HFFc6 (cell line): ENCODE results near the gene ETHE1. TPM values are rescaled to one million over a fixed set of nuclear protein-coding genes. Genes with fewer than 3 reads are reported as not detected.
A peak's percentile ranks its signal among the peaks of the same experiment; 100 is the strongest.

Experiments used
- DNase-seq: peaks from one replicate; pipeline ENCODE4 v3.0.0-alpha.2; 2018
- H3K27ac Mint-ChIP-seq: 2 replicates; pipeline ENCODE4 v1.8.0; 2020; ENCODE audit warnings: mild to moderate bottlenecking, mixed read lengths
- H3K27me3 Mint-ChIP-seq: 2 replicates; pipeline ENCODE4 v1.8.0; 2021; ENCODE audit warnings: mild to moderate bottlenecking, moderate library complexity, mixed read lengths; ENCODE audit not compliant: insufficient read depth
- H3K36me3 Mint-ChIP-seq: 2 replicates; pipeline ENCODE4 v1.8.0; 2021; ENCODE audit warnings: low read depth, mixed read lengths
- H3K4me1 Mint-ChIP-seq: 2 replicates; pipeline ENCODE4 v1.8.0; 2020; ENCODE audit warnings: low read depth, mixed read lengths
- H3K4me3 Mint-ChIP-seq: 2 replicates; pipeline ENCODE4 v1.8.0; 2020; ENCODE audit warnings: mild to moderate bottlenecking, moderate library complexity, mixed read lengths
- H3K9me3 Mint-ChIP-seq: 2 replicates; pipeline ENCODE4 v1.8.0; 2020; ENCODE audit warnings: mild to moderate bottlenecking, mixed read lengths
- CTCF ChIP-seq: fragments of 200-600 bp; sonication (generic); IDR thresholded peaks from 2 replicates; pipeline ENCODE4 v1.5.0; 2021; ENCODE audit warnings: antibody characterized with exemption, mild to moderate bottlenecking
- total RNA-seq, 6 experiments: library from RNA; stranded (reverse); fragmentation: NEBNext Ultra II Directional; extraction: Animal tissue kit (Norgen Biotek cat#: 25700); gene quantifications; 2 replicates in 1 of 6; 3 replicates in 5 of 6; pipeline ENCODE4 v1.2.3, GENCODE V29; 2021

ETHE1 gene
- total RNA-seq, 6 experiments from 2014 or later, result 81.3 to 125 (median 107) TPM

DNA sequence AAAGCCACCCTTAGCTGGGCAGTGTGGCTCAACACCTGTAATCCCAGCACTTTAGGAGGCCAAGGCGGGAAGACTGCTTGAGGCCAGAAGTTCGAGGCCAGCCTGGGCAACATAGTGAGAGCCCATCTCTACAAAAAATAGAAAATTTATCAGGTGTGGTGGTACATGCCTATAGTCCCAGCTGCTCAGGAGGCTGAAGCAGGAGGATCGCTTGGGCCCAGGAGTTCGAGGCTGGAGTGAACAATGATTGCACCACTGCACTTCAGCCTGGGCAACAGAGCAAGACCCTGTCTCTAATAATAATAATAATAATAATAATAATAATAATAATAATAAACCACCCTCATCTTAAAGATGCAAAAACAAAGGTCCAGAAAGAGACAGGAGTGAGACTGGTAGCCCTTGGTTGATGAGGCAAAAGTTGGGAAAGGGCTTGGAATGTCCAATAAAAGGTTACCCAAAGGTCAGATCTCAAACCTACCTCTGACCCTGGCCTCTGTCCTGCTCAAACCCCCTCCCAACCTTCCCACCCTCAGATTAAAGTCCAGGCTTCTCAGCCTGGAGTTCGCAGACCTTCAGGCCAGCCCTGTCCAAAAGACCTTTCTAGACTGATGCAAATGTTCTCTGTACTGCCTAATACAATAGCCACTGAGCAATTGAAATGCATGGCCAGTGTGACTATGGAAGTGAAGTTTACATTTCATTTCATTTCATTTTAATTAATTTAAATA, 15.1 kb upstream of the ETHE1 start:
- DNase-seq, result no peak
- Mint-ChIP-seq H3K27ac (no peak overlapping the region), H3K27me3 (peaks cover 1% of the 10 kb centered on the region; the same call in 1 of the 2 replicates), H3K9me3 (no peaks in the 10 kb centered on the region), H3K36me3 (peaks cover 33% of the 10 kb centered on the region), H3K4me3 (no peak overlapping the region), H3K4me1 (no peaks in the 10 kb centered on the region)
- TF ChIP-seq CTCF, result no peak

- no peak for DNase-seq
- H3K27me3 Mint-ChIP-seq, result peaks cover 1% of the 10 kb centered on the region; the same call in 1 of the 2 replicates
- H3K4me1 Mint-ChIP-seq, result peaks cover 3% of the 10 kb centered on the region; the same call in 1 of the 2 replicates
- H3K4me3 Mint-ChIP-seq, result no peak overlapping the region
- H3K27ac Mint-ChIP-seq, result no peak overlapping the region
- peaks cover 32% of the 10 kb centered on the region for H3K36me3 Mint-ChIP-seq
- no peaks in the 10 kb centered on the region for H3K9me3 Mint-ChIP-seq
- TF ChIP-seq CTCF, result no peak
Measured at GRCh38 chr19:43540381-43540780, 13.4 kb upstream of the ETHE1 start.

DNA sequence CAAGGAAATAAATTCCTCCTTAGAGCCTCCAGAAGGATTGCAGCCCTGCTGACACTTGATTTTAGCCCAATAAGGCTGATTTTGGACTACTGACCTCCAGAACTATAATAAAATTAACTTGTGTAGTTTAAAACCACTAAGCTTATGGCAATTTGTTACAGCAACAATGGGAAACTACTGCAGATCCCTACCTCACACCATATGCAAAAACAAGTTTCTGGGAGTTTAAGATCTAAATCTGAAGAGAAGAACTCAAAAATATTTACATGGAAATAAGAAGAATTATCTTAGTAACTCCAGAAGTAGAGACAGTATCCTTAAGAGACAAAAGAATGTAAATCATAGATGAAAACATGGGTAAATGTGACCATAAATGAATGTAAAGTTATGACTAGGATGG, 11.9 kb upstream of the ETHE1 start:
- peaks cover 10% of the 10 kb centered on the region for H3K4me1 Mint-ChIP-seq
- H3K4me3 Mint-ChIP-seq, result no peak overlapping the region
- no peak for TF ChIP-seq CTCF
- no peak for DNase-seq
- peaks cover 1% of the 10 kb centered on the region; the same call in 1 of the 2 replicates for H3K27me3 Mint-ChIP-seq
- no peak overlapping the region for H3K27ac Mint-ChIP-seq
- peaks cover 27% of the 10 kb centered on the region for H3K36me3 Mint-ChIP-seq
- H3K9me3 Mint-ChIP-seq, result no peaks in the 10 kb centered on the region

- peak overlapping the region; percentile 91; the same call in 1 of the 2 replicates for H3K4me3 Mint-ChIP-seq
- peak; percentile 19 for DNase-seq
- H3K36me3 Mint-ChIP-seq, result peaks cover 16% of the 10 kb centered on the region
- no peaks in the 10 kb centered on the region for H3K9me3 Mint-ChIP-seq
- peaks cover 26% of the 10 kb centered on the region for H3K4me1 Mint-ChIP-seq
- H3K27ac Mint-ChIP-seq, result peak overlapping the region; percentile 91; the same call in 1 of the 2 replicates
- H3K27me3 Mint-ChIP-seq, result no peaks in the 10 kb centered on the region; the same call in 1 of the 2 replicates
- TF ChIP-seq CTCF, result peak; percentile 78
Measured at GRCh38 chr19:43534816-43535761, 8.1 kb upstream of the ETHE1 start.

DNA sequence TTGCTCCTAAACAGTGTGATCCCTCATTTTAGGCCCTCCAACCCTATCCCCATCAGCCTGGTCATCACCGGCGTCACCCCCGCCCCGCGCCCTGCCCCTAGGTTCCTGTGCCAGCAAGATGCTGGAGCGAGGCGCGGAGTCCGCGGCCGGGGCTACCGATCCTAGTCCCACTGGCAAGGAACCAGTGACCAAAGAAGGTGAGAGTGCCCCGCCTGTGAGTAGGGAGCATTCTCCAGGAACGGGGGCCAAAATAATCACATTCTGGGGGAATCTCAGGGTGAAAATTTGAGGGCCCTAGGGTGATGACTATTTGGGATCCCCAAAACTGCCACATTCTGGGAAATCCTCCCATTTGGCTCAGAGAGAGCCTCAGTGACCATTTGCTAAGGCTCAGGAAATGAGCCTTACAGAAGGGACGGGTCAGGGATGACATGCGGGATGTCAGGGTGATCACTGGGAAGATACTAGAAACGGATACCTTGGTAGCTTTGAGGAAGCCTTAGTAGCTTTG, 7.4 kb upstream of the ETHE1 start:
- no peak for TF ChIP-seq CTCF
- peak overlapping the region; percentile 91 for H3K27ac Mint-ChIP-seq
- H3K36me3 Mint-ChIP-seq, result peaks cover 11% of the 10 kb centered on the region
- DNase-seq, result no peak
- H3K27me3 Mint-ChIP-seq, result peaks cover 2% of the 10 kb centered on the region
- no peaks in the 10 kb centered on the region for H3K9me3 Mint-ChIP-seq
- peak overlapping the region; percentile 91 for H3K4me3 Mint-ChIP-seq
- peaks cover 33% of the 10 kb centered on the region for H3K4me1 Mint-ChIP-seq
